Measurements from ENCODE around the gene LRP1B. TPM values are rescaled to one million over a fixed set of nuclear protein-coding genes. Genes with fewer than 3 reads are reported as not detected.

LRP1B gene
- total and polyA plus RNA-seq, 2 of the 8 experiments (the other 6 are each of a cell fraction or from before 2014, with no cell fraction given) = 0.03 TPM; not detected in 1

DNA sequence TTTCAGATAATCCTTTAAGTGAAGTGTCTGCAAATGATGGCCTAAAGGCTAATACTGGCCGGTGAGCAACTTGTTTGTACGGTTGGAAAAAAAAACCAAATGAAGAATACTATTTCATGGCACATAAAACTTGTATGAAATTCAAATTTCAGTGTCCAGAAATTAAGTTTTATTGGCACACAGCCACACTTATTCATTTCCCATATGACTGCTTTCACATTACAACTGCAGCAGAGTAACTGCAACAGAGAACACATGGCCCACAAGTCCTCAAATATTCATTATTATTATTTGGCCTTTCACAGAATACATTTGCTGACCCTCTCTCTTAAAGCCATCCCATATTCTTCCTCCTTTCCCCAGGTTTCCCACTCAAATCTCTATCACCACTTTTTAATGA is 1268.6 kb downstream of the LRP1B start:
- no peak overlapping the region for H3K56ac ChIP-seq (replicated peaks; ENCODE audit: insufficient read length, low read depth, low read length)
- no peak overlapping the region for H2BK120ac ChIP-seq (replicated peaks; ENCODE audit: low read depth, low read length)
- no peak overlapping the region for H2BK12ac ChIP-seq (ENCODE audit: low read depth, low read length)
- no peak overlapping the region for H2AFZ ChIP-seq (ENCODE audit: low read length)
- no peaks in the 10 kb centered on the region for H3K79me2 ChIP-seq (ENCODE audit: control insufficient read depth in 1 of 2, insufficient read depth in 2 of 2, low read length in 2 of 2)
- no peak overlapping the region for H2BK15ac ChIP-seq (ENCODE audit: low read length)
- H2AK5ac ChIP-seq (ENCODE audit: low read depth, low read length) = no peak overlapping the region
- no peak overlapping the region for H3K18ac ChIP-seq (ENCODE audit: extremely low read depth, low read length)
- H3K4me2 ChIP-seq (ENCODE audit: insufficient read depth in 1 of 2, low read depth in 2 of 2, low read length in 2 of 2) = no peak overlapping the region
- no peak overlapping the region for H4K5ac ChIP-seq (ENCODE audit: insufficient read length, low read depth, low read length)
- 68% methylated on average over 2 of the region's 2 CpGs; no CpG with 5 or more reads in 1 of the 2 experiments for WGBS, 2 experiments (ENCODE audit: extremely low coverage in 1 of 2, insufficient coverage in 1 of 2, insufficient read length in 1 of 2, insufficient replicate concordance in 2 of 2, low coverage in 1 of 2, low lambda C conversion rate in 2 of 2, missing lambda C conversion rate in 1 of 2)
- H3K9ac ChIP-seq (replicated peaks in 1 of 4; ENCODE audit: extremely low read depth in 1 of 4, low read depth in 3 of 4, low read length in 3 of 4) = no peak overlapping the region
- H3K36me3 ChIP-seq (ENCODE audit: control insufficient read depth in 2 of 4, insufficient read depth in 4 of 4, low read length in 3 of 4) = no peaks in the 10 kb centered on the region; a peak in 1 of 8 replicates
- FAIRE-seq (no peak), DNase-seq (ENCODE audit: low read depth in 1 of 2, low spot score in 2 of 2) (no peak)
- H3K4me1 ChIP-seq (replicated peaks in 1 of 4; ENCODE audit: control insufficient read depth in 3 of 4, insufficient read depth in 4 of 4, low read length in 3 of 4) = peaks cover 0 to 5% (median 0%) of the 10 kb centered on the region in 4 experiments; a peak in 2 of 7 replicates
- H3K27ac ChIP-seq (ENCODE audit: low read depth, low read length) = no peak overlapping the region
- POLR2A ChIA-PET (ENCODE audit: partially characterized antibody) = no interaction called here
- H2BK5ac ChIP-seq (ENCODE audit: low read depth, low read length) = no peak overlapping the region
- no peaks in the 10 kb centered on the region for H3K9me3 ChIP-seq (ENCODE audit: insufficient read depth in 2 of 2, low read depth in 1 of 2, low read length in 1 of 2)
- no peak overlapping the region for H2BK20ac ChIP-seq (ENCODE audit: low read length)
- no peaks in the 10 kb centered on the region for H3K23me2 ChIP-seq (ENCODE audit: low read depth, low read length)
- H3K14ac ChIP-seq (ENCODE audit: insufficient read length) = no peak overlapping the region
- H3K27me3 ChIP-seq (replicated peaks in 1 of 4; ENCODE audit: control insufficient read depth in 3 of 4, extremely low read depth in 1 of 4, insufficient read depth in 3 of 4, low read length in 3 of 4) = no peaks in the 10 kb centered on the region; a peak in 1 of 7 replicates
- no peaks in the 10 kb centered on the region for H4K20me1 ChIP-seq (replicated peaks in 1 of 2; ENCODE audit: control insufficient read depth in 1 of 2, insufficient read depth in 2 of 2, low read length in 2 of 2)
- TF ChIP-seq POLR2A (IDR thresholded peaks at IDR 0.05; ENCODE audit: control extremely low read depth in 1 of 2, low read depth in 2 of 2, low read length in 2 of 2) (no peak), TEAD4 (IDR thresholded peaks at IDR 0.05; ENCODE audit: low read depth, low read length) (no peak), YY1 (IDR thresholded peaks at IDR 0.05; ENCODE audit: low read depth, low read length) (no peak), GABPA (IDR thresholded peaks at IDR 0.05; ENCODE audit: borderline replicate concordance, insufficient read depth, low read length) (no peak), CBX8 (IDR thresholded peaks at IDR 0.05; ENCODE audit: borderline replicate concordance, low read depth, low read length) (no peak), RNF2 (IDR thresholded peaks at IDR 0.05; ENCODE audit: borderline replicate concordance, low read depth, low read length, missing control alignments, poor library complexity, severe bottlenecking) (no peak), SIN3A (conservative IDR thresholded peaks at IDR 0.05 in 1 of 2, IDR thresholded peaks at IDR 0.05 in 1 of 2; ENCODE audit: low read depth in 1 of 2, low read length in 2 of 2) (no peak), CTBP2 (IDR thresholded peaks at IDR 0.05; ENCODE audit: borderline replicate concordance, insufficient read depth, insufficient read length, low read length) (no peak), SRF (IDR thresholded peaks at IDR 0.05; ENCODE audit: low read depth, low read length) (no peak), SUZ12 (IDR thresholded peaks at IDR 0.05; ENCODE audit: low read length) (no peak)
- no peaks in the 10 kb centered on the region for H3K79me1 ChIP-seq (ENCODE audit: low read depth, low read length)
- H3K4ac ChIP-seq (replicated peaks; ENCODE audit: insufficient read length, low read depth, low read length) = no peak overlapping the region
- H3K4me3 ChIP-seq (ENCODE audit: extremely low read depth in 1 of 4, insufficient read depth in 2 of 4, low read depth in 3 of 4, low read length in 4 of 4) = no peak overlapping the region
- H4K8ac ChIP-seq (ENCODE audit: extremely low read depth, insufficient read depth, low read length) = no peak overlapping the region
- no peak overlapping the region for H4K91ac ChIP-seq (replicated peaks; ENCODE audit: insufficient read length, low read length)
- CTCF ChIA-PET (ENCODE audit: partially characterized antibody) = interaction anchor here (0.7 to 1.5 kb wide), 3 partner anchors 16 to 153 kb away, joined by 3 to 5 read pairs (median 3); no protein-coding TSS in a partner anchor
- H3K23ac ChIP-seq (ENCODE audit: insufficient read length) = no peak overlapping the region

Measured in H1 (cell line).